Measurements from ENCODE around the gene UBL5. TPM values are rescaled to one million over a fixed set of nuclear protein-coding genes. Genes with fewer than 3 reads are reported as not detected.
"Not testable (repeated sequence)": the region's sequence is repeated elsewhere in the genome, so short reads cannot be mapped to it uniquely, and the experiment has no call there.

The UBL5 gene
- 355 and 359 TPM in 2 replicates for total RNA-seq

DNA sequence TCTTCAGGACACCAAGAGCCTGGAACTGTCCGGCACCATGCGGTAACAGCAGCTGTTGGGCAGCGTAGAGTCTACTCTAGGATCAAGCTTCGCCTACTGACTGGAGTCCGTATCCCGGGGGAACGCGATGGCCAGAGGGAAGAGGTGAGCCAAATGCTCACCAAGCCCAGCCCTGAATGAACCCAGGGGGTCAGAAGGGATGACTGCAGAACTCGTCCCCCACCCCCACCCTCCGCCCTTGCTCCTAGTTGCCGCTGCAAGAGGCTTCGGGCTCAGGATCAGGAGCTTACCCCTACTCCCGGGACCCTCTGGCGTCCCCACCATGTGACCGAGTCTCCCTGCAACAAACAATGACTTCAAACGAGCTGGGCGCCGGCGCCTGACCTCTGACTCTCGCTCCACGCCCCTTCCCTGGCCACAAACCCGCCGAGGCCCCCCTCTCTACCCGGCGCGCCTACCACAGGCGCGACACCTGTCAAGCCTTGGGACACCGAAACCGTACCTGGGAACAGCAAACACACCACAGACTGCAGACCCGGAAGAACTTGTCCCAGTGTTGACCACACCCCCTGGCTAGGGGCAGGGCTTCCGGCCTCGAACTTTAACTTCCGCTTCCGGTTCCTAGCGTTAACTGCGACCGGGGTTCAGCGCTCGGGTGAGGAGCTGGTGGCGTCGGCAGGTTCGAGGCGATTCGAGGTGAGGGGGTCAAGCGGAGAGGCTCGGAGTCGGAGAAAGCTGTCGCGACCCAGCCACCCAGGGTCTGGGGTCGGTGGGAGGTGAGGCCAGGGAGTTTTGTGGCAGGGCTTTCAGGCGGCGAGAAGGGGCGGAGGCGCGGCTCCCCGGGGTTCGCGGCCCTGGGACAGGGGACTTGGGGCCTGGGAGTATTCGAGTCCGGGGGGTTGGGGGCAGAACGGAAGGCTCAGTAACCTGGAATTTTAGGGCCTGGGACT is at the start of gene UBL5:
Gene UBL5 (plus strand): TSS at position 630 of the 950 bp plus-strand sequence. CDS start 420 bp downstream, outside the sequence.
- peak within 1 kb of the TSS; percentile 96 for H3K4me3 Mint-ChIP-seq
- peaks cover 22% of the 10 kb centered on the region for H3K4me1 Mint-ChIP-seq
- H3K36me3 Mint-ChIP-seq (ENCODE audit: low read depth), result peaks cover 28% of the 10 kb centered on the region
- DNase-seq, result peak; percentile 98
- intact Hi-C loops (cut with micrococcal nuclease), result loop anchor here (1.0 kb wide), 2 partner anchors 8 kb away; partner anchors contain the start of genes FBXL12 and PIN1
- peak within 1 kb of the TSS; percentile 92 for H3K27ac Mint-ChIP-seq
- H3K27me3 Mint-ChIP-seq, result no peaks in the 10 kb centered on the region
- no peaks in the 10 kb centered on the region for H3K9me3 Mint-ChIP-seq

DNA sequence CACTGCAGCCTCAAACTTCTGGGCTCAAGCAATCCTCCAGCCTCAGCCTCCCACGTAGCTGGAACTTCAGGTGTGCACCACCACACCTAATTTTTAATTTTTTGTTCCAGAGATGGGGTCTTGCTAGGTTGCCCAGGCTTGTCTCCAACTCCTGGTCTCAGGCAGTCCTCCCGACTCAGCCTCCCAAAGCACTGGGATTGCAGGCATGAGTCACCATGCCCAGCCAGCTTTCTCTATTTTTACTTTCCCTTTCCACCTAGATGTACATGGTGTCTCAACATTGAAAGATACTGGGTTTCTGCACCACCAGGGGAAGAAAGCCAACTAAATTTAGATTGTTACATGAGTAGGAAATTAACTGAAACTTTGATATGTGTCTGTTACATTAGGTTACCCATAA is 45.4 kb upstream of the UBL5 start:
- Mint-ChIP-seq H3K27me3 (no peaks in the 10 kb centered on the region), H3K36me3 (ENCODE audit: low read depth) (peaks cover 6% of the 10 kb centered on the region), H3K4me3 (no peak overlapping the region), H3K27ac (no peak overlapping the region), H3K9me3 (peaks cover 14% of the 10 kb centered on the region), H3K4me1 (peaks cover 16% of the 10 kb centered on the region)
- intact Hi-C loops (cut with micrococcal nuclease), result no loop called here
- DNase-seq, result no peak

DNA sequence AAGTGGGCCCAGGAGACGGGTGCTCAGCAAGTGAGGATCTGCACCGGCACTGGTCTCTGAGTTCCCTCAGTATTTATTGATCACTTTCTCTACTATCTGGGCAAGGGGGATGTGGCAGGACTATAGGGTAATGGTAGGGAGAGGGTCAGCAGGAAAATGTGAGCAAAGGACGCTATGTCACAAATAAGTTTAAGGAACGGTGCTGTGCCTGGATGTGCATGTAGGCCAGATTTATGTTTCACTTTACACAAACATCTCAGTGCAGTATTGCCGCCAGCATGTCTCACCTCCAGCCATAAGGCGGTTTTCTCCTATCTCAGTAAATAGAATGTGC is 43.6 kb upstream of the UBL5 start:
- intact Hi-C loops (cut with micrococcal nuclease), result loop anchor here (2.0 kb wide), 1 partner anchor 35 kb away; the partner anchor contains the start of gene FBXL12
- not testable (repeated sequence) for DNase-seq; H3K36me3 Mint-ChIP-seq (ENCODE audit: low read depth); H3K27me3 Mint-ChIP-seq
- Mint-ChIP-seq H3K9me3 (peaks cover 10% of the 10 kb centered on the region), H3K27ac (peak overlapping the region; percentile 70), H3K4me1 (peaks cover 16% of the 10 kb centered on the region), H3K4me3 (peak overlapping the region; percentile 90)

- Mint-ChIP-seq H3K27me3 (no peaks in the 10 kb centered on the region), H3K27ac (peak overlapping the region; percentile 94), H3K4me3 (peak overlapping the region; percentile 90), H3K4me1 (peaks cover 19% of the 10 kb centered on the region), H3K9me3 (peaks cover 10% of the 10 kb centered on the region), H3K36me3 (ENCODE audit: low read depth) (peaks cover 4% of the 10 kb centered on the region)
- DNase-seq, result peak; percentile 97
- intact Hi-C loops (cut with micrococcal nuclease), result loop anchor here (1.0 to 2.0 kb wide), 3 partner anchors 11 to 33 kb away; partner anchors contain the start of genes FBXL12 and ZNF846
Measured at GRCh38 chr19:9785367-9786331, 42.1 kb upstream of the UBL5 start.

- H3K4me1 Mint-ChIP-seq, result peaks cover 20% of the 10 kb centered on the region
- H3K27ac Mint-ChIP-seq, result no peak overlapping the region
- intact Hi-C loops (cut with micrococcal nuclease), result no loop called here
- H3K9me3 Mint-ChIP-seq, result peaks cover 6% of the 10 kb centered on the region
- H3K36me3 Mint-ChIP-seq (ENCODE audit: low read depth), result peaks cover 4% of the 10 kb centered on the region
- H3K27me3 Mint-ChIP-seq, result no peaks in the 10 kb centered on the region
- H3K4me3 Mint-ChIP-seq, result peak overlapping the region; percentile 90
- no peak for DNase-seq
Measured at GRCh38 chr19:9786342-9786741, 41.4 kb upstream of the UBL5 start.

DNA sequence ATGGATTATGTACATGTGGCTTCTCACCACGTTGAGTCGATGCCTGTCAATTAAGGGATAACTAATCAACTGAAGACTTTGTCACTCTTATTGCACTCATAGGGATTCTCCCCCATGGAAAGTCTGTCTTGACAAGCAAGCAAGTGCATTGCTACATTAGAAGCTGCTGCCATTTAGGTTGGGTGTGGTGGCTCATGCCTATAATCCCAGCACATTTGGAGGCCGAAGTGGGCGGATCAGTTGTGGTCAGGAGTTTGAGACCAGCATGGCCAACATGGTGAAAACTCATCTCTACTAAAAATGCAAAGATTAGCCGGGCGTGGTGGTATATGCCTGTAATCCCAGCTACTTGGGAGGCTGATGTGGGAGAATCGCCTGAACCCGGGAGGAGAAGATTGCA is 40.9 kb upstream of the UBL5 start:
- peak overlapping the region; percentile 68 for H3K4me3 Mint-ChIP-seq
- H3K9me3 Mint-ChIP-seq, result peaks cover 6% of the 10 kb centered on the region
- peaks cover 4% of the 10 kb centered on the region for H3K36me3 Mint-ChIP-seq (ENCODE audit: low read depth)
- no peaks in the 10 kb centered on the region for H3K27me3 Mint-ChIP-seq
- intact Hi-C loops (cut with micrococcal nuclease), result no loop called here
- peaks cover 22% of the 10 kb centered on the region for H3K4me1 Mint-ChIP-seq
- H3K27ac Mint-ChIP-seq, result no peak overlapping the region
- DNase-seq, result no peak

- H3K36me3 Mint-ChIP-seq (ENCODE audit: low read depth); H3K4me3 Mint-ChIP-seq; intact Hi-C loops (cut with micrococcal nuclease); DNase-seq; H3K27me3 Mint-ChIP-seq; H3K9me3 Mint-ChIP-seq; H3K27ac Mint-ChIP-seq: not testable (repeated sequence)
- H3K4me1 Mint-ChIP-seq, result peaks cover 27% of the 10 kb centered on the region
Measured at GRCh38 chr19:9788604-9789003, 39.1 kb upstream of the UBL5 start.

- peaks cover 25% of the 10 kb centered on the region for H3K4me1 Mint-ChIP-seq
- DNase-seq, result no peak
- no peaks in the 10 kb centered on the region for H3K9me3 Mint-ChIP-seq
- H3K36me3 Mint-ChIP-seq (ENCODE audit: low read depth), result peaks cover 1% of the 10 kb centered on the region
- no peak overlapping the region for H3K27ac Mint-ChIP-seq
- no peak overlapping the region for H3K4me3 Mint-ChIP-seq
- intact Hi-C loops (cut with micrococcal nuclease), result no loop called here
- H3K27me3 Mint-ChIP-seq, result no peaks in the 10 kb centered on the region
Measured at GRCh38 chr19:9789066-9789465, 38.7 kb upstream of the UBL5 start.

GRCh38 chr19:9789579-9789978 is 38.1 kb upstream of the UBL5 start:
- H3K9me3 Mint-ChIP-seq; H3K4me3 Mint-ChIP-seq; H3K27ac Mint-ChIP-seq; H3K27me3 Mint-ChIP-seq; DNase-seq; H3K36me3 Mint-ChIP-seq (ENCODE audit: low read depth); intact Hi-C loops (cut with micrococcal nuclease): not testable (repeated sequence)
- H3K4me1 Mint-ChIP-seq, result peaks cover 24% of the 10 kb centered on the region

DNA sequence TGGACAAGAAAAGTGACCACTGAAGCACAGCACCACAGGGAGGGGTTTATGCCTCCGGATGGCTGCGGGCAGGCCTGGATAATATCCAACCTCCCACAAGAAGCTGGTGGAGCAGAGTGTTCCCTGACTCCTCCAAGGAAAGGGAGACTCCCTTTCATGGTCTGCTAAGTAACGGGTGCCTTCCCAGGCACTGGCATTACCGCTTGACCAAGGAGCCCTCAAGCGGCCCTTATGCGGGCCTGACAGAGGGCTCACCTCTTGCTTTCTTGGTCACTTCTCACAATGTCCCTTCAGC is 36.7 kb upstream of the UBL5 start:
- not testable (repeated sequence) for DNase-seq; H3K27me3 Mint-ChIP-seq; H3K36me3 Mint-ChIP-seq (ENCODE audit: low read depth); H3K9me3 Mint-ChIP-seq; H3K27ac Mint-ChIP-seq
- intact Hi-C loops (cut with micrococcal nuclease), result loop anchor here (5.0 kb wide), 1 partner anchor 479 kb away; no protein-coding TSS in a partner anchor
- peak overlapping the region; percentile 85 for H3K4me3 Mint-ChIP-seq
- peaks cover 15% of the 10 kb centered on the region for H3K4me1 Mint-ChIP-seq

GRCh38 chr19:9791552-9792205 is 36.0 kb upstream of the UBL5 start:
- Mint-ChIP-seq H3K27me3 (no peaks in the 10 kb centered on the region), H3K36me3 (ENCODE audit: low read depth) (peaks cover 1% of the 10 kb centered on the region), H3K4me3 (peak overlapping the region; percentile 85), H3K4me1 (peaks cover 19% of the 10 kb centered on the region), H3K9me3 (no peaks in the 10 kb centered on the region), H3K27ac (peak overlapping the region; percentile 94)
- peak; percentile 95 for DNase-seq
- intact Hi-C loops (cut with micrococcal nuclease), result loop anchor here (1.0 to 5.0 kb wide), 3 partner anchors 23 to 479 kb away; partner anchors contain the start of genes FBXL12 and ZNF846

DNA sequence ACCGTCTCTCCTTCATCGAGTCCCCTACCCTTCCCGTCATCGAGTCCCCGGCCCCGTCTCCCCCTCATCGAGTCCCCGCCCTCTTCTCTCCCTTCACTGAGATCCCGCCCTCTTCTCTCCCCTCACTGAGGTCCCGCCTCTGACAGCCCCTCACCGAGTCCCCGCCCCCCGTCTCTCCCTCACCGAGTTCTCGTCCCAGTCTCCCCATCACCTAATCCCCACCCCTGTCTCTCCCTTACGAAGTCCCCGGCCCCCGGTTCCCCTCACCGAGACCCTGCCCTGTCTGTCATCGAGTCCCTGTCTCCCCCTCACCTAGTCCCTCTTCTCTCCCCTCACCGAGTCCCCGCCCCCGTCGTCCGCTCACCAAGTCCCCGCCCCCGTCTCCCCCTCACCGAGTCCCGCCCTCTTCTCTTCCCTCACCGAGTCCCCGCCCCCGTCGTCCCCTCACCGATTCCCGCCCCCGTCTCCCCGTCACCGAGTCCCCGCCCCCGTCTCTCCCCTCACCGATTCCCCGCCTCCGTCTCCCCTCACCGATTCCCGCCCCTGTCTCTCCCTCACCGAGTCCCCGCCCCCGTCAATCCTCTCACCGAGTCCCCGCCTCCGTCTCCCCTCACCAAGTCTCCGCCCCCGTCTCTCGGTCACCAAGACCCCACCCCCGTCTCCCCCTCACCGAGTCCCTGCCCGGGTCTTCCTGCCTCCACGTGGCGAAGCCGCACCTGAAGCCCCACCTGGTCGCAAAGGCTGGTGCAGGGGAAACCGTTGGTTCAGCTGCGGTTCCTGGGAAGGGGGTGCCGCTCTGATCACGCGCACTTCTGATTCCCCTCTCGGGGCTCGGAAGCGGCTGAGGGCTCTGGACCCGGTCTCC is 35.3 kb upstream of the UBL5 start:
- Mint-ChIP-seq H3K4me1 (peaks cover 19% of the 10 kb centered on the region), H3K36me3 (ENCODE audit: low read depth) (peaks cover 1% of the 10 kb centered on the region), H3K4me3 (peak overlapping the region; percentile 85), H3K27me3 (no peaks in the 10 kb centered on the region), H3K9me3 (no peaks in the 10 kb centered on the region), H3K27ac (peak overlapping the region; percentile 94)
- DNase-seq, result peak; percentile 94
- intact Hi-C loops (cut with micrococcal nuclease), result loop anchor here (1.0 to 5.0 kb wide), 3 partner anchors 24 to 480 kb away; partner anchors contain the start of genes FBXL12 and ZNF846
